GM19035 (cell line): Measurements from ENCODE around the gene ARL4A.

Source experiments
- ATAC-seq: cut with Tn5 transposase; IDR thresholded peaks from one replicate; pipeline ENCODE4 v1.9.1; 2021; ENCODE audit not compliant: unreplicated experiment

ARL4A gene

GRCh38 chr7:12722636-12723605 is 35.5 kb downstream of the ARL4A start:
- no peak for ATAC-seq

- no peak for ATAC-seq
Measured at GRCh38 chr7:12725575-12726316, 38.3 kb downstream of the ARL4A start.

GRCh38 chr7:12726908-12727307 is 39.5 kb downstream of the ARL4A start:
- ATAC-seq, result no peak

- ATAC-seq, result no peak
Measured at GRCh38 chr7:12727455-12728191, 40.2 kb downstream of the ARL4A start.

DNA sequence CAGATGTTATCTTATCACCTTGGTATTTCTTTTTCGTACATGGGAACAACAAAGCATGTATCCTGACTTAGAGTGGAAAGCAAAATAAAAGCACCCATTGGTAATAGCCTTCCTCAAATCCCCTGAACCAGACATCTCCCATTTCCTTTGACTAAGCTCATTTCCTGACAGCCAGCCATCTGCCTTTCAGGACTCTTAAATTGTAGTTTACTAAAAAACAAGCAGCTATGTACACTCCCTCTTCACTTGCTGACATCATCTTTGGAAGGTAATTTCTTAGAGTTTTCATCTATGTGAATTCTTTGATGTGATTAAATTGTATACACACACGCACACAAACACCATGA is 40.7 kb downstream of the ARL4A start:
- ATAC-seq, result no peak

DNA sequence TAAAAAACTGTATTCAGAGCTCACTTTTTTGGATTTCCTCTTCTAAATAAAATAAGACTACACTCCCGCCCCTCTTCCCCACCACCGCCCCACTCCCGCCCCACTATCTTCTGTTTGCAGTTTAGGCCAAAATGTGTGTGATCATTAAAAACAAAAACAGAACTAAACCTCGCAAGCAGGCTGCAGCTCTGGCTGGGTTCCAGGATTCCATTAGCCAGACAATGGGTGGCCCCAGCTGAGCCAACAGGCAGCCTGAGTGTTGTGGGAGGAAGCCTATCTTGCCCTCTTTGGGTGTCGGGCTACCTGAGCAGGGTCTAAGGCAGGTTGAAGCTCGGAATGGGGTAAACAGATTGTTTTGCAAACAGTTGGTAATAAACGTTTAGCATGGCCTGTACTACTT is 41.7 kb downstream of the ARL4A start:
- no peak for ATAC-seq

- ATAC-seq, result no peak
Measured at GRCh38 chr7:12730523-12730922, 43.1 kb downstream of the ARL4A start.

DNA sequence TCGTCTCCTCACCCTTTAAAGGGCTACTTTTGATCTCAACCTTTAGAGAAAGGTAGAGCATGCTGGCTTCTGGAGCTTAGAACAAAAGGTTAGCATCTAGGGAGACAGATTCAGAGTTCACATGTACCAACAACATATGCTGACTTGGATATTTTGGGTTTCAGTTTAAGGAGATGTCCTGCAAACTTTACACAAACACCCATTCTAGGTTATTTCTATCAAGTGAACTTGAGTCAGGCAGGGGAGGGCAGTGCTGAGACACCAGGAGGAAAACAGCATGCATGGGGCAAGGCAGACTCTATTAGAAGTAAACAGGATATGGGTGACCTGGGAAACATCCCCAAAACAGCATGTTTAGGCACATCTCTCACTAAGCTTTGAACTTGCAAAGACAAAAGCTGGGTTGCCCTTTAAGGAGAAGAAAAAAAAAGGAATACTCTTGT is 43.8 kb downstream of the ARL4A start:
- ATAC-seq, result peak; percentile 52

DNA sequence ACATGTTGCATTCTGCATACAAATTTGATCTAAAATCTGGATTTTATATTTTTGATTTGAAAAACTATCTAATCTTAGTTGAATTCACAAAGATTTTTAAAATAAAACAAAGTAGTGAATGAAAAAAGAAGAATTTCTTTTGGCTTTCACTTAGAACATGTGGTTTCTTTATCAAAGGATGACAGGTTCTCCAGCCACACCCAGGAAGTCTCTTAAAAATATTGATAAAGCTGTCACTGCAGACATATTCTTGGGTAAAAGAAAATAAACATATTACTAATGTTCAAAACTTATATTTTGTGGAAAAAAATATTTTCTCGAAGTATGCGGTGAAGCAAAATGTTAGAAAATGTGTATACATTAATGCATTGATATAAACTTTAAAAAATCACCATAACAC is 44.3 kb downstream of the ARL4A start:
- ATAC-seq, result no peak

- no peak for ATAC-seq
Measured at GRCh38 chr7:12732428-12732827, 45.0 kb downstream of the ARL4A start.

GRCh38 chr7:12735923-12736322 is 48.5 kb downstream of the ARL4A start:
- no peak for ATAC-seq

GRCh38 chr7:12737373-12737772 is 49.9 kb downstream of the ARL4A start:
- ATAC-seq, result no peak

DNA sequence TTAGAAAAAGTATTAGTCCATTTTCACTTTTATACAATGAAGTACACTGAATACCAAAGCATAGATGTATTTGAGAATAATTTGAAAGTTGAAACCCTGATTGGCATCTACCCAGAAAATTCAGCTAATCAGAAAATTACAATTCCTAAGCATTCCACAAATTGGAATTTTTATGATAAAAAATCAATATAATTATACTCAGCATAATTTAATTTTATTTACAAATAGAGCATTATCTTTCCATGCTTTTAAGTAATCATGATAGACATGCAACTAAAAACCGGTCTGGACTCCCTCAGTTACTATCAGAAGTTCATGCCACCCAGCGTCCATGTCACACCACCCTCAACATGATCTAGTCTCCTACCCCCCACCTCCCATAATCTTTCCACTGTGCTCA is 50.4 kb downstream of the ARL4A start:
- no peak for ATAC-seq

GRCh38 chr7:12738665-12739064 is 51.2 kb downstream of the ARL4A start:
- ATAC-seq, result no peak
